ENCODE measurements around the gene CABLES2.

GRCh38 chr20:62409931-62410745 lies 3.1 kb upstream of the CABLES2 start:
- TF ChIP-seq, protein P1, sequence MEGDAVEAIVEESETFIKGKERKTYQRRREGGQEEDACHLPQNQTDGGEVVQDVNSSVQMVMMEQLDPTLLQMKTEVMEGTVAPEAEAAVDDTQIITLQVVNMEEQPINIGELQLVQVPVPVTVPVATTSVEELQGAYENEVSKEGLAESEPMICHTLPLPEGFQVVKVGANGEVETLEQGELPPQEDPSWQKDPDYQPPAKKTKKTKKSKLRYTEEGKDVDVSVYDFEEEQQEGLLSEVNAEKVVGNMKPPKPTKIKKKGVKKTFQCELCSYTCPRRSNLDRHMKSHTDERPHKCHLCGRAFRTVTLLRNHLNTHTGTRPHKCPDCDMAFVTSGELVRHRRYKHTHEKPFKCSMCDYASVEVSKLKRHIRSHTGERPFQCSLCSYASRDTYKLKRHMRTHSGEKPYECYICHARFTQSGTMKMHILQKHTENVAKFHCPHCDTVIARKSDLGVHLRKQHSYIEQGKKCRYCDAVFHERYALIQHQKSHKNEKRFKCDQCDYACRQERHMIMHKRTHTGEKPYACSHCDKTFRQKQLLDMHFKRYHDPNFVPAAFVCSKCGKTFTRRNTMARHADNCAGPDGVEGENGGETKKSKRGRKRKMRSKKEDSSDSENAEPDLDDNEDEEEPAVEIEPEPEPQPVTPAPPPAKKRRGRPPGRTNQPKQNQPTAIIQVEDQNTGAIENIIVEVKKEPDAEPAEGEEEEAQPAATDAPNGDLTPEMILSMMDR (conservative IDR thresholded peaks at IDR 0.05; ENCODE audit: low read length), result peak; percentile 92
- no peak for TF ChIP-seq EZH2phosphoT487 (IDR thresholded peaks at IDR 0.05; ENCODE audit: borderline replicate concordance, low read depth, low read length)

Measured in OCI-LY7 (cell line).